T-helper 2 cell (primary cell): ENCODE measurements around the gene FAAP20.

Experiments
- DNase-seq, 5 experiments: peaks; one replicate each; pipeline versions ENCODE4 v3.0.0 to v3.0.0-alpha.2; 2012 to 2022

Gene FAAP20

DNA sequence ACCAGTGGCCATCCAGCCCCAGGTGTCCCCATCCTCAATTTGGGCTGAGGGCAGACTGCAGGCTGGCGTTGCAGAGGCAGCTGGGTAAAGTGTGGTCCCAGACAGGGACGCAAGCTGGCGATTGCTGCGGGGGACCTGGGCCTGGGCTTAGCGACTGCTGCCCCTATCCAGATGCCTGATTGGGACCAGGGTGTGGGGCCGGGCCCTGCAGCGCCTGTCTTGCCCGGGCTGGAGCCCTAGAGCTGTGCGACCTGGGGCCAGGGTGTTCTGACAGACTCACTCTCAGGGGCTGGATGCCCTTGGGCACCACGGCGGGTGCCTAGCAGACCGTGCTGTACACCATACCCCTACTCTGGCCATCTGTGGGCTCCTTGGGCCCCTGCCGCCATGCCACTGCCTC lies 16.2 kb upstream of the FAAP20 start:
- DNase-seq = peak in 1 of 5 experiments; percentile 7

DNA sequence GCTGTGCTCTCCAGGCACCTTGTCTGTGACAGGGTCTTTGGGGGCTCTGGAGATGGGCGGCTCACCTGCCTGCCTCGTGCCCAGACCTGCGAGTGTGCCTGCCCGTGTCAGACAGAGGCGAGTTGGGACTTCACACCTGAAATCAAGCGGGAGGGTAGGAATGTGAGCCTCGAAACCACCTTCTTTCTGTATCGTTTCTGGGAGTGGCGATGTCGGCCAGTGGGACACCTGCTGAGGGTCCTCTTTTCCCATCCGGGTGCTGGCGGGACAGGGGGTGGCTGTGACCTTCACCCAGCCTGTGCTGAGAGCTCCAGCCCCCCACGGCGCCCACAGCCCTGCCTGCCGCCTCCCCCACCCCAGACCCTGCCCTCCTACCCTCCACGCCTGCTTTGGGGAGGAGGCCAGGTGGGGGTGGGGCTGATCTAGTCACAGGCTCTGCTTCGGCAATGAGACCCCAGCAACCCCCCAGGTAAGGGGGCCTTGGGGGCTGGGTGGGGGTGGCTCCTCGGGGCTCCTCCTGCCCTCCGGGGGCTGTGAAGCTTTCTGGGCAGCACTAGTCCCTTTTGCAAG lies 15.6 kb upstream of the FAAP20 start:
- peak in 1 of 5 experiments; percentile 6 for DNase-seq

- peak in 1 of 5 experiments; percentile 6 for DNase-seq
Observed at GRCh38 chr1:2209400-2210083, 15.0 kb upstream of the FAAP20 start.

DNA sequence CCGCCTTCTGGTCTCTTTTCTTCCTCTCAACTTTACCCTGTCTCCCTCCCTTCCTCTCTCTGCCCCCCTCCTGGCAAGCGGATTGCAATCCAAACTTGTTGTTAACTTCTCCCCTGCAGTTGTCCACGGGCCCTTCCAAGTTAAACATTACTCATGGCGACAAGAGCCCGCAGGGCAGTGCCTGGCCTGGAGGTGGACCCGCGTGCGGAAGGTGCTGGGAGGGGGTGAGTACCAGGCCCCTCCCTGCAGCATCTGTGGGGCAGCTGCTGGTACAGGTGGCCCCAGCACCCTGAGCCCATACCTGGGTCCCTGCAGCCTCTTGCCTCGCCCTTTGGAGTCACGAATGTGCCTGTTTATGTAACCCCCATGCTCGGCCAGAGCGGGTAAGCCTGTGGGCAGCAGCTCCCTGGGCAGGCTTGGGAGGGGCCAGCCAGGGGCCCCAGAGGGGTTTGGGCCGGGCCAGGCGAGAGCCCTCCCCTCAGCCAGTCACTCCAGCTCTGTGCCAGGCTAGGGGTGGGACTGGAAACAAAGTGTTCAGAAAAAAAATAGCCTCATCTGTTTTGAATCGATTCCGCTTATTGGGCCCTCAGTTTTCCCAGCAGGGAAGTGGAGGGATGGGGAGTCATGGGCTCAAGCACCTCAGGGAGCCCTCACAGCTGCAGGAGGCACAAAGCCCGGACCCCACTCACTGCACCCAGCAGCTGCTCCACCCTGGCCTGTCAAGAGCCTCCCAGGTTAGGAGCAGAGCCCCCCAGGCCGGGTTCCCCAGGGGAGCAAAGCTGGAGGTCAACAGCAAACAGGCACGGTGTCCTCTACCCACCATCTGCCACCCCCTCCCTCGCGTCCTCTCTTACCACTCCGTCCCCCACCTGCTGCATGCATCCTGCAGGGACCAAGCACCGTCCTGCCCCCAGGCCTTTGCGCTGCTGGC lies 14.0 kb upstream of the FAAP20 start:
- peak in 1 of 5 experiments; percentile 7 for DNase-seq

- no peak for DNase-seq
Observed at GRCh38 chr1:2206813-2207487, 12.4 kb upstream of the FAAP20 start.

DNA sequence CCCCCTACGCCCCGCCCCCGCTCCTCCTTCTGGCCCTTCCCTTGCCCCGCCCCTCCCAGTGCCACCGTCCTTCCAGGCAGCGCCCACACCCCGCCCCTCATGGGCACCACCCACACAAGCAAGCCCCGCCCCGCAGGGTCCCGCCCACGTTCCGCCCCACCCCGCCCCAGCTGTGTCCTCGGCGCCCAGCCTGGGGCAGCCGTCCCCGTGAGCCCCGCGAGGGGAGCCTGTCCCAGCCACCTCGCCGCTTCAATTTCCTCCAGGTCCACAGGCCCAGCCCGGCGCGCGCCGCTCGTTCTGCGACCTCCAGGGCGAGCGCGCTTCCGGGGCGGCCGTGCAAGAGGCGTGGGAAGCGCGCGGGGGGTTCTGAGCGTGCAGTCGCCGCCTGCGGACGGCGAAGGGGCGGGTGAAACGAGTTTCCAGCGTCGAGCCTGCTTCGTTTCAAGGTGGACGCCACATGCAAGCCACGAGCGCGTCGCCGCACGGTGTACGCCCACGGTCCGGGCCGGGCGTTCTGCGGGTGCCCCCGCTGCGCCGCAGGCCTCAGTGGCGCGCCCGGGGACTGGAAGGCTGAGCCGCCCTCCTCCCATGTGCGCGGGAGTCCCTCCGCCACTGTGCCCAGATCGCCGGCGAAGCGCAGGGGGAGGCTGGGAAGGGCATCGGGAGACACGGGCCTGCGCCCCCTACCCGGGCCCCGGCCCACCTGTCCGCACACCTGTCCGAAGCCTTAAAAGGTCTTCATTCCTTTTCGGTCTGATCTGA lies 10.8 kb upstream of the FAAP20 start:
- DNase-seq = peak; percentile 79 to 97 (median 91)

GRCh38 chr1:2204415-2205190 lies 10.0 kb upstream of the FAAP20 start:
- no peak for DNase-seq

DNA sequence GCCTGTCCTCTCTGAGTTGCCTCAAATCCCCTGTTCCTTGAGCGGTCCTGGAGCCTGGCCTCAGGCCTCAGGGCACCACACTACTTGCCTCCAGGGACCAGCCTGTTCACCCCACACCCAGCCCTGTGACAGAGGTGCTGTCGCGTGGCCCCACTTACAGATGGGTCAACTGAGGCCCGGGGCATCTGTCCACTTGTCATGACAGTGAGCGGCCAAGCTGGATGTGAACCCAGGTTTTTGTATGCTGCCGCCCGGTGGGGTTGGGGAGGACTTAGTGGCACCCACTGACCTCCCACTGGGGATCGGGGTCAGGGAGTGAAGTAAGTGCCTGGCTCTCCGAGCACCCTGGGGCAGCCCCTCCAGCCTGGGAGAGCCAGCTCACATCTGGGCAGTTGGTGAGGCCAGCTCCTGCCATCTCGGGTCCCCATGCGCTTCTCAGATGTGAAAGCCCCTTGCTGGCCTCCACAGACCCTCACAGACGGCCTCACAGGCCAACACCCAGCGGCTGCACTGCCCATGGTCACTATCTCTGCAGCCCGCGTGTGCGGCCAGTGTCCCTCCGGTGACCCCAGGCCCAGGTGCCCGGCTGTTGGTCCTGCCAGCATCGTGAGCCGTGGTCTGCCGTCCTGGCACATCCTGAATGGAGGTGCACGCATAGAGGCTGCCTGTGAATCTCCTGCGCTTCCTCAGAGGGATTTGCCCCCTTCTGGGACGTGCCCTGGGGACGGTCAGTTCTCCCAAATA lies 9.3 kb upstream of the FAAP20 start:
- DNase-seq = no peak

- DNase-seq = no peak
Observed at GRCh38 chr1:2202843-2203601, 8.4 kb upstream of the FAAP20 start.

DNA sequence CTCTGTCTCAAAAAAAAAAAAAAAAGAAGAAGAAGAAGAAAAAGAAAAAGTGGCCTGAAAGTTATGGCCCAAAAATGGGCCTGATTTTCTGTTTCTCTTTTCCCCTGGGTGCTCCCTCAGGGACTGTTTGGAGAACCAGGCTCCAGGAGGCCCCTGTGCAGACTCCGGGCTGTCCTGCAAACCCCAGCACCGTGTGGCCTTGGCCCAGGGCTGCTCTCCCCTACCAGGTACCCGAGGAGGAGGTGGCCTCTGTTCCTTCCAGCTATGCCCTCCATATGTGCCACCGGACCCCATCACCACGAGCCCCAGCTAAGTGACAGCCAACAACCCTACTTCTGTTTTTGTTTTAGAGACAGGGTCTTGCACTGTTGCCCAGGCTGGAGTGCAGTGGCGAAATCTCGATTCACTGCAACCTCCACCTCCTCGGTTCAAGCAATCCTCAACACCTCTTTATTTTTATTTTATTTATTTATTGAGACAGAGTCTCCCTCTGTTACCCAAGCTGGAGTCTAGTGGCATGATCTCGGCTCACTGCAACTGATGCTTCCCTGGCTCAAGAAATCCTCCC lies 7.5 kb upstream of the FAAP20 start:
- DNase-seq = no peak

DNA sequence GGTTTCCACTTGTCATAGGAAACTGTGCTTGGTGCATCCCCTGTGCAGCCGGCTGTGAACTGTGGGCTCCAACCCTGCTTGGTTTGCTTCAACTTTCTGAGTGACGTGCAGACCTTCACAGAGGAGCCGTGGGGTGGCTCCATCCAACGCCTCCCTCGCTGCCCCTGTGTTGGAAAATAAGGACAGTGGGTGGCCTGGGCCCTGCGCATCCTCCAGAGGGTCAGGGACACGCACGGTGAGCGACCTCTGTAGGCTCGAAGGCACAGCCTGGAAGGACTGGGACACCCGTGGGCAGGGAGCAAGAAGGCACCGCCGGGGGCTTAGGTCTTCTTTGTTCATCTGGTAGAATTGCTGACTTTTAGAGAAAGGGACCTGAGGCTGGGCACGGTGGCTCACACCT lies 6.5 kb upstream of the FAAP20 start:
- DNase-seq = no peak

GRCh38 chr1:2200308-2200943 lies 5.9 kb upstream of the FAAP20 start:
- DNase-seq = no peak

- peak; percentile 51 to 96 (median 72) for DNase-seq
Observed at GRCh38 chr1:2199042-2199810, 4.7 kb upstream of the FAAP20 start.

GRCh38 chr1:2198571-2198970 lies 4.0 kb upstream of the FAAP20 start:
- no peak for DNase-seq

- no peak for DNase-seq
Observed at GRCh38 chr1:2197707-2198165, 3.2 kb upstream of the FAAP20 start.

DNA sequence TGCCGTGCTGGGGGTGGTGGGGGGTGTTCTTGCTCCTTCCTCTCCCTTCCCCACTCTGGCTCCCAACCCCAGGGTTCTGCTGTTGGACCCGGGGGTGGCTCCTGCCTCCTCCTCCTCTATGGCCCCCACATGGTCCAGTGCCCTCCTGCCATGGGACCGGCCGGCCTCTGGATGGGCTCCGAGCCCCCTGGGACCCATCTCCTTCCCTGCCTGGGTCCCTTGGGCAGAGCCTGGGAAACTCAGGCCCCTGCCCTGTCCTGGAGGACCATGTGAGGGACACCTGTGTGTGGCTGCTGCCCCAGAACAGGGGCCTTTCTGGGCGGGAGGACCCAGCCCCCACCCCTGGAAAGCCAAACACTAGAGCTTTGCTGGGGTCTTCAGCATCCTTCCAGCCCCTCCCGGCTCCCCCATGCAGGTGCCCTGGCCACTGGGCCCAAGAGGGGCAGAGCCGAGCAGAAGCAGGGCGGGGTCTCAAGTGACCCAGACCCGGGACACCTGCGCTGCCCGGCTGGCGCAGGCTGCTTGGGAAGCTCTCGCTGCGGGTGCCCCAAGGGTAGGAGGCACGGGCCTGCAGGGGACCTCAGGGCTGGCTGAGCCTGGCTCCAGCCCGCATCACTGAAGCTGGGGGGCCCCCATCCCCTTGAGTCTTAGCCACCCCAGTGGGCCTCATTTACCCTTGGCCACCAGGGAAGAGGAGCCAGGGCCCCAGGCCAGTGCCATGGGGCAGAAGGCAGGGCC lies 2.5 kb upstream of the FAAP20 start:
- no peak for DNase-seq

DNA sequence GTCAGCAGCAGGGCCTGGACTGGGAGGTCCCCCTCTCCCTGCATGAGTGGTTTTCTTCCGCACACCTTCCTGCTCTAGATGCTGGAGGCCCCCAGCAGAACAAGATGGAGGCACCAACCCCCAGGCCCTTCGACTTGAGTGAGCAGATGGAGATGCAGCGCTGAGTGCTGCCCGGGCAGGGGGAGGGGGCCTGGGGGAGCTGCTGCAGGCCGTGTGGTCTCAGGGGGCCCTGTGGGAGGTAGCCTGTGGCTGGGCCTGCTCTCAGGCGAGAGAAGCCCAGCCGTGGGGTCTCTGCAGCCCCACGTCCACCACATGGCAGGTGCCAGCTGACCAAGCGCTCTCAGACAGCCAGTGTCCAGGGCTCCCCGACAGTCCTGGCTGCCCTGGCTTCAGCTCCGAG lies 1.2 kb upstream of the FAAP20 start:
- no peak for DNase-seq
